Measurements from ENCODE around the gene MBD3.

MBD3 gene

GRCh38 chr19:1618157-1619093, 25.8 kb upstream of the MBD3 start:
- DNase-seq: peak; percentile 30

DNA sequence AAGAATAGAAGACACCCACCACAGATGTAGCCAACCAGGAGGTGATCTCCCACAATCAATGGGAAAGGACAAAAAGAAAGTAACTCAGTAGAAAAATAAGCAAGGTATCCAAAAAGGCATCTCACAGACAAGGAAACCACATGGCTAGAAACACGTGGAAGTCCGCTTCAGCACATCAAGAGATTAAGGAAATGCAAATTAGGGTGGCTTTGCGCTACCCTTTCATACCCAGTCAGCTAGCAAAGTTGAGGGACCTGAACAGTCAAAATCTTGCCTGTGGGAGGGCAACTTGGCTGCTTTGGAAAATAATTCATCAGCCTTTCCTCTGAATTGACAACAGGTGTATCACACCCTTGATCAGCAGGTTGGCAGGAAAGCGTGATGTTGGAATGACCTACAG, 24.2 kb upstream of the MBD3 start:
- no peak for DNase-seq

DNA sequence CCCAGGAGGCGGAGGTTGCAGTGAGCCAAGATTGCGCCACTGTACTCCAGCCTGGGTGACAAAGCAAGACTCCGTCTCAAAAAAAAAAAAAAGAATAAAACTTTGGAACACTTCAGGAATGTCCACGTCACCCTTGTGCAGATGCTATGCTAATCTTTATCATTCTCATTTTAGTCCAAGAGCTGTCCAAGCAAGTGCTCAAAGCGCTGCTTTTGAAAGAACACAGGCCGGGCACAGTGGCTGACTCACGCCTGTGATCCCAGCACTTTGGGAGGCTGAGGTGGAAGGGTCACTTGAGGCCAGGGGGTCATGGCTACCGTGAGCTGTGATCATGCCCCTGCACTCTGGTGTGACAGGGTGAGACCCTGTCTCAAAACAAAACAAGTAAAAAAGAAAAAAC, 23.7 kb upstream of the MBD3 start:
- no peak for DNase-seq

DNA sequence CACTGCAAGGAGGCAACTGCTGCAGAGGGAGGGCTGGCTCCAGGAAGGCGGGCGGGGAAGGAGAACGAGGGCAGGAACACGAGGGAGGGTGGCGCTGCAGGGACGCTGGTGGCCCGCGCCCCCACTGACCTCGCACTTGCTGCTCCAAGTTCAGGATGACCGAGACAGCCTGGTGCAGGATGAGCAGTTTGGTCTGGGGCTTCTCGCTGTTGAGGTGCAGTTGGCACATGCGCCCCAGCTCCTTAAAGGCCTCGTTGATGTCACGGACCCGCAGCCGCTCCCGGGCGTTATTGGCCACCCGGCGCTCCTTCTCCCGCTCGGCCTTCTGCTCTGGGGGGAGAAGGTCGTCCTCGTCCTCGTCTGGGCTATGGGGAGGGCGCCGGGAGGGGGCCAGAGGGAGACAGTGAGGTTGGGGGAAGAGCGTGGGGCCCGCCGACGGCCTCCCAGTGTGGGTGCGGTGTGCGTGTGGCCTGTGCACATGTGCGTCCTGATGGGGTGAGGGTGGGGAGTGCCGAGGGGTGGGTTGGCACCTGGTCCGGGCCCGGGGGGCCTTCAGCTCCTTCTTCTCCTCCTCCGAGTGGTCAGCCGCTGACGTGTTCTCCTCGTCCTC, 22.6 kb upstream of the MBD3 start:
- DNase-seq: no peak

DNA sequence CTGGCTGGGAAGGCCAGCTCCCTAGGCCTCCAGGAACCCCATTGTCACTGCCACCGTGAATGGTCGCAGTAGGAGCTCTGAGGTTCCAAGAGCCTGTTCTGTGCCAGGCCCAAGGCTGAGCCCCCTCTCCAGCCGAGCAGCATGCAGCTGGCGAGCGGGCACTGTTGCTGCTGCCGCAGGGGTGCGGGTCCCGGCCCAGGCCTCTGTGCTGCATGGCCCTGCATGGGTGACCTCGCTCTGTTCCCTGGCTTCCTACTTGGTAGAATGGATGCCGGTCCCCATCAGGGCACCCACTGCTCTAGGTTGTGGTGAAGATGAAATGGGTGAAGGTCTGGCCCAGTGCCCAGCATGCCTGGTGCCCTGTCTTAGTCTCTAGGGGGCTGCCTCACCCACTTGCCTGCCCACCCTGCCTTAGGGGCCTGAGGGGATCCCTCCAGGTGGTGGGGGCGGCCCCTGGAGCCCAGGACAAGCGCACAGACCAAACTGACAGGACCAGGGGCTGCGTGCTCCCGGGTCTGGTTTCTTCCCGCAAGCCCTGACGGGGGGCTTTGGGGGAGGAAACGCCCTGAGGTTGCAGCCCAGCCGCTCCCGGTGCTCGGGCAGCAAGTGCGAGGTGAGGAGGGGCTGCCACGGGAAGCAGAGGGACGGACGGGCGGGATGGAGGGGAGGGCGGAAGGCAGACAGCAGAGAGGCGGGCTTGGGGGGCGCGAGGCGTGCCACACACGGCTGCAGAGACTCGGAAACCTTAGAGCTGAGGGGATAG, 21.3 kb upstream of the MBD3 start:
- no peak for DNase-seq

DNA sequence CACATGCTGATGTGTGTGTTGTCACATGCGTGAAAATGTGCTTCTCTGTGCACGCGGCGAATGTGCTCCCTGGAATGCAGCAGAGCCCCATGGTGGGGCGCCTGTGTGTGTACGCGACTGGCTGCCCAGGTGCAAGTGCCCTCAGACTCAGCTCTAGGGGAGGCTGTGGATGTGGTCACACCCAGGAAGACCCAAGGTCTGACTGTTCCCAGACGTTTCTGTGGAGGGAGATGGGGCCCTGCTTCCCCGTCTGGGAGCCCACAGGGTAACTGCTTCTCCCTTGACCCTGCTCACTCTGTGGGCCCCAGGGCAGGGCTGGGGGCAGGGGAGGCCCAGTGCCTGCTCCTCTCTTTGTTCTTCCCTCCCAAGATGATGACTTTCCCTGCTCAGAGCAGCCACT, 20.5 kb upstream of the MBD3 start:
- no peak for DNase-seq

DNA sequence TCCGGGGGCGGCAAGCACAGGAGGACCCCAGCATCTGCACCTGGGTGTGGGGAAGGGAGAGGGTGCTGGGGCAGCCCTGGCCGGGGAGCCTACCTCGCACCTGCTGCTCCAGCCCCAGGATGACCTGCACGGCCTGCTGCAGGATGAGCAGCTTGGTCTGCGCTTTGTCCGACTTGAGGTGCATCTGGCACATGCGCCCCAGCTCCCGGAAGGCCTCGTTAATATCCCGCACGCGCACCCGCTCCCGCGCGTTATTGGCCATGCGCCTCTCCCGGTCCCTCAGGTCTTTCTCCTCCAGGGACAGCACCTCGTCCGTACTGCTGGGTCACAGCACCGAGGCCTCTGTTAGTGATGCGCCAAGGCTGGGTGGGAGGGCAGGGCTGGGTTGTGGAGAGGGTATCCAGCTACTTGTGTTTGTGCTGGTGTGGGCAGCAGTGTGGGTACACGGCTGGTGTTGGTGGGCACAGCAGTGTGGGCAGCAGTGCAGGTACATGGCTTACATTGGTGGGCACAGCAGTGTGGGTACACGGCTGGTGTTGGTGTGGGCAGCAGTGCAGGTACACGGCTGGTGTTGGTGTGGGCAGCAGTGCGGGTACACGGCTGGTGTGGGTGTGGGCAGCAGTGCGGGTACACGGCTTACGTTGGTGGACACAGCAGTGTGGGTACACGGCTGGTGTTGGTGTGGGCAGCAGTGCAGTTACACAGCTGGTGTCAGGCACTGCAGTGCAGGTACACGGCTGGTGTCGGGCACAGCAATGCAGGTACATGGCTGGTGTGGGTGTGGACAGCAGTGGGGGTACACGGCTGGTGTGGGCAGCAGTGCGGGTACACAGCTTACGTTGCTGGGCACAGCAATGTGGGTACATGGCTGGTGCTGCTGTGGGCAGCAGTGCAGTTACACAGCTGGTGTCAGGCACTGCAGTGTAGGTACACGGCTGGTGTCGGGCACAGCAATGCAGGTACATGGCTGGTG, 19.7 kb upstream of the MBD3 start:
- DNase-seq: no peak

GRCh38 chr19:1611353-1611752, 18.7 kb upstream of the MBD3 start:
- no peak for DNase-seq

DNA sequence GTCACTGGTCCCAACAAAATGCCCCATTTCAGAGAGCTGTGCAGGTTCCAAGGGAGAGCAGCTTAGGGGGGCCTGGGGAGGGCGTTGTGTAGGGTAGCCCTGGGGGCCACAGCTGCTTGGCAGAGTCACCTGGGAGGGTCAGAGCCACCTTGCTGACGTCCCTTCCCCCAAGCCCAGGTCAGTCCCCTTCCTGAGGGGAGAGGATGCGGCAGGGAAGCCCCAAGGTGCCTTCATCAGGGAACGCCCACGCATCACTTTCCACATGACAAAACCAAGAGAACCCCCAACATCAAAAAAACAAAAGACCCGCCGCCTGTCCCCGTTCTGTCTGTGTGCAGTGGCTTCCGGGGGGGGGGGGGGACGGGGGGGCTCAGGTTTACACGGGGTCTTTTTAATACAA, 17.9 kb upstream of the MBD3 start:
- DNase-seq: no peak

- no peak for DNase-seq
These were observed 17.2 kb upstream of the MBD3 start for GRCh38 chr19:1609680-1610474.

- DNase-seq: peak; percentile 9
These were observed 16.4 kb upstream of the MBD3 start for GRCh38 chr19:1609103-1609396.

GRCh38 chr19:1608359-1609102, 15.9 kb upstream of the MBD3 start:
- no peak for DNase-seq

DNA sequence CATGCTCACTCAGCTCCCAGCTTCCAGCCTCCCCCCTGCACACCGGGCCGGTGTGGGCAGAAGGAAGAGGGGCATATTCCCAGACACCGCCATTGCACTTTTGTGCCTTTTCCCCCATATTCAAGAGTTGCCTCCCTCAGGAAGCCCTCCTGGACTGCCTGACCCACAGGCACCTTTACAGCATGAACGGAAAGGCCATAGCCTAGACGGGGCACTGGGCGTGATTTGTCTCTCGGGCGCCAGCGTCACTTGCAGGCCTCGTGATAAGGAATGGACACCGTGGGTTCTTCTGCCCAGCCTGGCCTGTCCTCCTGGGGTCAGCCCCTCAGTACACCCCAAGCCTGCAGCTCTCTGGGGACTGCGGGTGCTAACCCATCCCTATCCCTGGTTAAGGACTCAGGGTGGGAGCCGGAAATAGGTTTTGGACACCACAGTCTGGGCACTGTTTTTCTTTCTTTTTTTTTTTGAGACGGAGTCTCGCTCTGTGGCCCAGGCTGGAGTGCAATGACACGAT, 13.5 kb upstream of the MBD3 start:
- DNase-seq: no peak

- peak; percentile 98 for DNase-seq
These were observed 12.8 kb upstream of the MBD3 start, which contains the start of gene UQCR11 for GRCh38 chr19:1605236-1606137. Gene UQCR11, minus strand, starts transcription at chr19:1605462. Its CDS starts 53 bp downstream, at chr19:1605409.

- DNase-seq: peak; percentile 12
These were observed 9.5 kb upstream of the MBD3 start for GRCh38 chr19:1602091-1602707.

DNA sequence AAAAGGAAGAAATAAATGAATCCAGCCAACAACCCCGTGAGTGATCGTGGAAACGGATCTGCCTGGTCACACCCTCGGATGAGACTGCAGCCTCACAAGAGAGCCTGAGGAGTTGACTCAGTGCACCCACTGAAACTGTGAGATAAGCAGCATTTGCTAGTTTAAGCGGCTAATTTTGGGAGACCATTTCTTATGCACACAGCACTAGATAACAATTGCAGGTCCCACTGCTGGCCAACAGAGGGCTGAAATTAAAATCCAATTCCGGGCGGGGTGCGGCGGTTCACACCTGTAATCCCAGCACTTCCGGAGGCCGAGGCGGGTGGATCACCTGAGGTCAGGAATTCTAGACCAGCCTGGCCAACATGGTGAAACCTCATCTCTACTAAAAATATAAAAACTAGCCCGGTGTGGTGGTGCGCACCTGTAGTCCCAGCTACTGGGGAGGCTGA, 9.0 kb upstream of the MBD3 start:
- no peak for DNase-seq

DNA sequence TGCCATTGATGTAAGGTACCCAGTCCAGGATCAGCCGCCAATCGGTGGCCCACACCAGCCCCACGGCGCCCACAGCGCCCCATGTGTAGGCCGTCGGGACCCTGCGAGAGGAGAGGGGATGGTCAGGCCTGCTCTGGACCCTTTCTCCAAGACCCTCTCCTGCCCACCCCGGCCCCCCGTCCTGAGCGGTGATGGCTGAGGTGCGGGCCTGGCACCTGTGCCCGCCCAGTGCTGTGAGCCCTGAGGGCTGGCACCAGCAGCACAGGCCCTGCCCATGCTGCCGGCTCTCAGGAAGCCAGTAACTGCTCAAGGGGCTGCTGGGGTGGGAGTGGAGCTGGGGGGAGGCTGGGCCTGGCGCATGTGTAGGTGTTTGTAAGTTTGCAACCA, 6.8 kb upstream of the MBD3 start:
- no peak for DNase-seq

- DNase-seq: no peak
These were observed 6.3 kb upstream of the MBD3 start for GRCh38 chr19:1598777-1599459.

- no peak for DNase-seq
These were observed 772 bp upstream of the MBD3 start for GRCh38 chr19:1593501-1593772.

Data from NCI-H69 (cell line).